Fibroblast of lung (primary cell): Measurements from ENCODE around the gene ZNF792.

Experiments
- EZH2 ChIP-seq: IDR thresholded peaks from 2 replicates; pipeline ENCODE4 v1.5.1; 2012; ENCODE audit warnings: low read length, control low read depth, mild to moderate bottlenecking; ENCODE audit errors: missing control alignments
- TF ChIP-seq, protein P1 (sequence below), 2 donors: IDR thresholded peaks in 1 of 2; conservative IDR thresholded peaks in 1 of 2; 1 replicate in 1 of 2; 2 replicates in 1 of 2; pipeline ENCODE4 v1.5.1; 2011 to 2012; ENCODE audit warnings: low read length in 2 of 2, control low read depth in 1 of 2, inconsistent platforms in 1 of 2, low read depth in 1 of 2, mild to moderate bottlenecking in 1 of 2

GRCh38 chr19:34960103-34960805 is 3.8 kb downstream of the ZNF792 start:
- TF ChIP-seq, protein P1, sequence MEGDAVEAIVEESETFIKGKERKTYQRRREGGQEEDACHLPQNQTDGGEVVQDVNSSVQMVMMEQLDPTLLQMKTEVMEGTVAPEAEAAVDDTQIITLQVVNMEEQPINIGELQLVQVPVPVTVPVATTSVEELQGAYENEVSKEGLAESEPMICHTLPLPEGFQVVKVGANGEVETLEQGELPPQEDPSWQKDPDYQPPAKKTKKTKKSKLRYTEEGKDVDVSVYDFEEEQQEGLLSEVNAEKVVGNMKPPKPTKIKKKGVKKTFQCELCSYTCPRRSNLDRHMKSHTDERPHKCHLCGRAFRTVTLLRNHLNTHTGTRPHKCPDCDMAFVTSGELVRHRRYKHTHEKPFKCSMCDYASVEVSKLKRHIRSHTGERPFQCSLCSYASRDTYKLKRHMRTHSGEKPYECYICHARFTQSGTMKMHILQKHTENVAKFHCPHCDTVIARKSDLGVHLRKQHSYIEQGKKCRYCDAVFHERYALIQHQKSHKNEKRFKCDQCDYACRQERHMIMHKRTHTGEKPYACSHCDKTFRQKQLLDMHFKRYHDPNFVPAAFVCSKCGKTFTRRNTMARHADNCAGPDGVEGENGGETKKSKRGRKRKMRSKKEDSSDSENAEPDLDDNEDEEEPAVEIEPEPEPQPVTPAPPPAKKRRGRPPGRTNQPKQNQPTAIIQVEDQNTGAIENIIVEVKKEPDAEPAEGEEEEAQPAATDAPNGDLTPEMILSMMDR (conservative IDR thresholded peaks at IDR 0.05 in 1 of 2, IDR thresholded peaks at IDR 0.05 in 1 of 2; ENCODE audit: low read depth in 1 of 2, low read length in 2 of 2), result no peak
- no peak for TF ChIP-seq EZH2
